ENCODE data around the gene AGO3. TPM values are rescaled to one million over a fixed set of nuclear protein-coding genes. Genes with fewer than 3 reads are reported as not detected.

Gene AGO3
- polyA plus RNA-seq, 2 of the 4 experiments (the other 2 are of a cell fraction), result 3.8 to 14.7 TPM

DNA sequence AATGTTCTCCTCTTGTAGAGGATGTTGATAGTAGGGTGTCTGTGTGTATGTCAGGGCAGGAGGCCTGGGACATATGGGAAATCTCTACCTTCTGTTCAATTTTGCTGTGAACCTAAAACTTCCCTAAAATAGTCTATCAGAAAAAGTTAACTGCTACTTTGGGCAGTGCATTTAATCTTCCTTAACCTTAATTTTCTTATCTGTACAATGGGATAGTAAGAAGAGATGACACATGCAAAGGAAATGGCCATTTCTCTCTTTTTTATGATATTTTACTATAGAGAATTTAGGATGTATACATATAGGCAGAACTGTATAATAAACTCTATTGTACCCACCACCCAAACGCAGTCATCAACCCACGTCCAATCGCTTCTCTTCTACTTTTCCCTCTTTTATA lies 8.6 kb downstream of the AGO3 start:
- DNase-seq (ENCODE audit: low read depth in 1 of 2, low spot score in 1 of 2), result no peak
- Histone ChIP-seq H3K27ac (no peak overlapping the region), H3K4me3 (no peak overlapping the region), H3K4me2 (no peak overlapping the region), H3K9me3 (no peaks in the 10 kb centered on the region), H3K4me1 (no peaks in the 10 kb centered on the region)
- ChIA-PET POLR2A (no interaction called here), CTCF (no interaction called here)
- FAIRE-seq, result no peak
- 96% methylated on average over 3 of the region's 3 CpGs for WGBS (ENCODE audit: missing lambda C conversion rate)
- ATAC-seq, result no peak
- TF ChIP-seq, protein P1, sequence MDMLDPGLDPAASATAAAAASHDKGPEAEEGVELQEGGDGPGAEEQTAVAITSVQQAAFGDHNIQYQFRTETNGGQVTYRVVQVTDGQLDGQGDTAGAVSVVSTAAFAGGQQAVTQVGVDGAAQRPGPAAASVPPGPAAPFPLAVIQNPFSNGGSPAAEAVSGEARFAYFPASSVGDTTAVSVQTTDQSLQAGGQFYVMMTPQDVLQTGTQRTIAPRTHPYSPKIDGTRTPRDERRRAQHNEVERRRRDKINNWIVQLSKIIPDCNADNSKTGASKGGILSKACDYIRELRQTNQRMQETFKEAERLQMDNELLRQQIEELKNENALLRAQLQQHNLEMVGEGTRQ (IDR thresholded peaks at IDR 0.05), result no peak
- TF ChIP-seq ESRRA (IDR thresholded peaks at IDR 0.05; ENCODE audit: borderline replicate concordance, low read length) (no peak), GATA3 (IDR thresholded peaks at IDR 0.05; ENCODE audit: borderline replicate concordance) (no peak), NPAS2 (CRISPR knock-in tag; IDR thresholded peaks at IDR 0.05; ENCODE audit: borderline replicate concordance) (no peak)
- TF ChIP-seq, protein P2, sequence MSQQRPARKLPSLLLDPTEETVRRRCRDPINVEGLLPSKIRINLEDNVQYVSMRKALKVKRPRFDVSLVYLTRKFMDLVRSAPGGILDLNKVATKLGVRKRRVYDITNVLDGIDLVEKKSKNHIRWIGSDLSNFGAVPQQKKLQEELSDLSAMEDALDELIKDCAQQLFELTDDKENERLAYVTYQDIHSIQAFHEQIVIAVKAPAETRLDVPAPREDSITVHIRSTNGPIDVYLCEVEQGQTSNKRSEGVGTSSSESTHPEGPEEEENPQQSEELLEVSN (IDR thresholded peaks at IDR 0.05; ENCODE audit: borderline replicate concordance, low read depth), result no peak
- TF ChIP-seq, protein P3, sequence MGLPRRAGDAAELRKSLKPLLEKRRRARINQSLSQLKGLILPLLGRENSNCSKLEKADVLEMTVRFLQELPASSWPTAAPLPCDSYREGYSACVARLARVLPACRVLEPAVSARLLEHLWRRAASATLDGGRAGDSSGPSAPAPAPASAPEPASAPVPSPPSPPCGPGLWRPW (IDR thresholded peaks at IDR 0.05), result no peak

GRCh38 chr1:35945327-35945726 lies 14.4 kb downstream of the AGO3 start:
- no peak overlapping the region for H3K27ac ChIP-seq
- ATAC-seq (no peak), FAIRE-seq (no peak), DNase-seq (ENCODE audit: low read depth in 1 of 2, low spot score in 1 of 2) (no peak)
- H3K4me1 ChIP-seq, result no peaks in the 10 kb centered on the region
- TF ChIP-seq NFE2L2 (conservative IDR thresholded peaks at IDR 0.05; ENCODE audit: low read length), result no peak
- TF ChIP-seq, protein P2 (IDR thresholded peaks at IDR 0.05; ENCODE audit: borderline replicate concordance, low read depth), result no peak
- no peak for TF ChIP-seq HOXA7 (CRISPR knock-in tag; IDR thresholded peaks at IDR 0.05)
- no peak for TF ChIP-seq RAD21 (conservative IDR thresholded peaks at IDR 0.05 in 1 of 2, IDR thresholded peaks at IDR 0.05 in 1 of 2)
- TF ChIP-seq, protein P4, sequence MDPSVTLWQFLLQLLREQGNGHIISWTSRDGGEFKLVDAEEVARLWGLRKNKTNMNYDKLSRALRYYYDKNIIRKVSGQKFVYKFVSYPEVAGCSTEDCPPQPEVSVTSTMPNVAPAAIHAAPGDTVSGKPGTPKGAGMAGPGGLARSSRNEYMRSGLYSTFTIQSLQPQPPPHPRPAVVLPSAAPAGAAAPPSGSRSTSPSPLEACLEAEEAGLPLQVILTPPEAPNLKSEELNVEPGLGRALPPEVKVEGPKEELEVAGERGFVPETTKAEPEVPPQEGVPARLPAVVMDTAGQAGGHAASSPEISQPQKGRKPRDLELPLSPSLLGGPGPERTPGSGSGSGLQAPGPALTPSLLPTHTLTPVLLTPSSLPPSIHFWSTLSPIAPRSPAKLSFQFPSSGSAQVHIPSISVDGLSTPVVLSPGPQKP (IDR thresholded peaks at IDR 0.05; ENCODE audit: low read depth, low read length), result no peak
- TF ChIP-seq ZC3H11A (IDR thresholded peaks at IDR 0.05), result no peak
- TF ChIP-seq EHMT2 (IDR thresholded peaks at IDR 0.05; ENCODE audit: low read depth), result no peak
- no peak for TF ChIP-seq FOXS1 (CRISPR knock-in tag; IDR thresholded peaks at IDR 0.05)
- TF ChIP-seq JUN (IDR thresholded peaks at IDR 0.05), result no peak
- TF ChIP-seq HOXB13 (CRISPR knock-in tag; IDR thresholded peaks at IDR 0.05; ENCODE audit: low read depth), result no peak
- no peak for TF ChIP-seq ESRRA (IDR thresholded peaks at IDR 0.05; ENCODE audit: borderline replicate concordance, low read length)
- TF ChIP-seq HEYL (CRISPR knock-in tag; IDR thresholded peaks at IDR 0.05), result no peak
- no peak for TF ChIP-seq SMC3 (IDR thresholded peaks at IDR 0.05)
- TF ChIP-seq CBX2 (IDR thresholded peaks at IDR 0.05; ENCODE audit: borderline replicate concordance, low read depth), result no peak
- no peak for TF ChIP-seq HOXB5 (CRISPR knock-in tag; IDR thresholded peaks at IDR 0.05)
- no peak for TF ChIP-seq MYC (IDR thresholded peaks at IDR 0.05; ENCODE audit: borderline replicate concordance, low read length)
- no peak for TF ChIP-seq SREBF2 (IDR thresholded peaks at IDR 0.05)
- TF ChIP-seq NR3C1 (IDR thresholded peaks at IDR 0.05), result no peak
- TF ChIP-seq GATA3 (IDR thresholded peaks at IDR 0.05; ENCODE audit: borderline replicate concordance), result no peak
- no peak overlapping the region for H3K4me2 ChIP-seq
- ChIA-PET CTCF (interaction anchor here (0.6 kb wide), 1 partner anchor 176 kb away, joined by 3 read pairs; no protein-coding TSS in a partner anchor), POLR2A (no interaction called here)
- no peaks in the 10 kb centered on the region for H3K9me3 ChIP-seq
- H3K4me3 ChIP-seq, result no peak overlapping the region
- WGBS (ENCODE audit: missing lambda C conversion rate), result 65% methylated on average over 2 of the region's 2 CpGs
